GM12878 (cell line): Measurements from ENCODE around the gene LYL1. TPM values are rescaled to one million over a fixed set of nuclear protein-coding genes. Genes with fewer than 3 reads are reported as not detected.

Experiments used
- ATAC-seq: fragments of 200-7000 bp; cut with Tn5 transposase; 3 replicates; pipeline ENCODE4 v1.9.1; 2020; ENCODE audit warnings: mild to moderate bottlenecking, moderate library complexity
- BruUV-seq: library from RNA; stranded (reverse); fragments of 400-500 nt; replicated peaks from 2 replicates; lab custom pipeline; 2021; lab: Mats Ljungman, UMichigan
- CTCF ChIA-PET: fragments of 300-600 bp; sonication (Branson Sonifier 250); formaldehyde crosslinking; extraction: SDS; loops from one replicate; lab custom pipeline; 2021; ENCODE audit warnings: inconsistent platforms; lab: Yijun Ruan, JAX
- POLR2A ChIA-PET: fragments of 350-600 bp; formaldehyde crosslinking; extraction: SDS; loops from one replicate; lab custom pipeline; 2021; ENCODE audit warnings: inconsistent platforms; lab: Charles Lee
- RAD21 ChIA-PET: fragments of 300-600 bp; sonication (Branson Sonifier 250); formaldehyde crosslinking; loops from one replicate; lab custom pipeline; 2023; ENCODE audit warnings: antibody characterized with exemption; ENCODE audit not compliant: unreplicated experiment; lab: Charles Lee
- SMC1A ChIA-PET: fragments of 300-600 bp; sonication (Branson Sonifier 250); formaldehyde crosslinking; loops from one replicate; lab custom pipeline; 2023; ENCODE audit not compliant: unreplicated experiment, uncharacterized antibody; lab: Charles Lee
- DNase-seq: peaks from one replicate; pipeline ENCODE4 v3.0.0-alpha.2; 2011; ENCODE audit warnings: low read depth, low spot score
- FAIRE-seq: peaks from 3 replicates; lab custom pipeline; 2011; peaks lifted over from hg19 to GRCh38; lab: Jason Lieb, UNC
- H2AFZ ChIP-seq: 2 replicates; pipeline ENCODE4 v1.6.0; 2011; ENCODE audit warnings: low read depth, low read length, control low read depth; ENCODE audit not compliant: control insufficient read depth
- H3K27ac ChIP-seq: 2 replicates; pipeline ENCODE4 v1.5.1; 2011; ENCODE audit warnings: control low read depth; ENCODE audit not compliant: control insufficient read depth, insufficient read depth
- H3K27me3 ChIP-seq, 2 experiments: replicated peaks in 1 of 2; 2 replicates each; pipeline versions ENCODE4 v1.6.0 to v1.6.1; 2011; ENCODE audit warnings: low read length in 1 of 2; ENCODE audit not compliant: control insufficient read depth in 2 of 2, insufficient read depth in 2 of 2
- H3K36me3 ChIP-seq, 2 experiments: 2 replicates each; pipeline ENCODE4 v1.5.1; 2011; ENCODE audit warnings: low read length in 1 of 2; ENCODE audit not compliant: control insufficient read depth in 2 of 2, insufficient read depth in 2 of 2
- H3K4me1 ChIP-seq: 2 replicates; pipeline ENCODE4 v1.6.1; 2011; ENCODE audit warnings: mild to moderate bottlenecking, low read length, moderate library complexity, mixed read lengths; ENCODE audit not compliant: control insufficient read depth, insufficient read depth
- H3K4me2 ChIP-seq: 2 replicates; pipeline ENCODE4 v1.6.0; 2011; ENCODE audit warnings: control low read depth; ENCODE audit not compliant: control insufficient read depth, insufficient read depth
- H3K4me3 ChIP-seq: fragments of 200-600 bp; sonication (generic); 2 replicates; pipeline ENCODE4 v1.5.1; 2016
- H3K79me2 ChIP-seq: 2 replicates; pipeline ENCODE4 v1.6.0; 2011; ENCODE audit warnings: low read length; ENCODE audit not compliant: control insufficient read depth, insufficient read depth
- H3K9ac ChIP-seq: 2 replicates; pipeline ENCODE4 v1.8.0; 2011; ENCODE audit warnings: low read length, control low read depth, mixed read lengths; ENCODE audit not compliant: control insufficient read depth, insufficient read depth
- H3K9me3 ChIP-seq: replicated peaks from 3 replicates; pipeline ENCODE4 v1.5.1; 2011; ENCODE audit warnings: mild to moderate bottlenecking, low read length; ENCODE audit not compliant: control insufficient read depth, insufficient read depth
- H4K20me1 ChIP-seq: 2 replicates; pipeline ENCODE4 v1.6.0; 2011; ENCODE audit not compliant: control insufficient read depth, insufficient read depth
- BHLHE40 ChIP-seq, 2 experiments: fragments of 450-650 bp in 1 of 2; IDR thresholded peaks; 2 replicates each; pipeline ENCODE4 v1.6.1; 2011 to 2017; ENCODE audit warnings: low read depth in 2 of 2, borderline replicate concordance in 1 of 2, improper control_type of control experiment in 1 of 2, low read length in 1 of 2, mild to moderate bottlenecking in 1 of 2
- EGR1 ChIP-seq, 2 experiments: IDR thresholded peaks; 1 replicate in 1 of 2; 2 replicates in 1 of 2; pipeline ENCODE4 v1.6.1; 2011 to 2012; ENCODE audit warnings: low read depth in 2 of 2, low read length in 2 of 2, borderline replicate concordance in 1 of 2, mild to moderate bottlenecking in 1 of 2, moderate library complexity in 1 of 2
- POLR2A ChIP-seq: IDR thresholded peaks from 2 replicates; pipeline ENCODE4 v1.6.1; 2011; ENCODE audit warnings: low read depth, mild to moderate bottlenecking, low read length
- TCF12 ChIP-seq: IDR thresholded peaks from 2 replicates; pipeline ENCODE4 v1.6.1; 2011; ENCODE audit warnings: low read depth, mild to moderate bottlenecking, low read length
- WGBS: methylation state at CpG from one replicate; pipeline ENCODE4 v1.1.6; 2016; ENCODE audit warnings: low lambda C conversion rate; ENCODE audit not compliant: insufficient replicate concordance, insufficient coverage; ENCODE audit errors: missing lambda C conversion rate; 5-methylcytosine and 5-hydroxymethylcytosine counted together
- in situ Hi-C: fragments of 300-500 bp; cut with MboI; formaldehyde crosslinking; loops from 9 replicates; pipeline ENCODE4 v1.14.3; 2018; ENCODE audit warnings: mixed read lengths
- intact Hi-C: fragments of 100-400 bp; cut with micrococcal nuclease; formaldehyde crosslinking; loops from one replicate; pipeline ENCODE4 v1.14.2; 2022; ENCODE audit not compliant: unreplicated experiment
- polyA plus RNA-seq, 11 experiments: library from polyadenylated mRNA; depleted of rRNA in 4 of 11; unstranded in 6 of 11; stranded (reverse) in 5 of 11; fragments of >200 nt; fragmentation: Nextera tagmentation in 4 of 11; fragmentation: Illumina TruSeq in 1 of 11; extraction: Ambion mirVana in 4 of 11; extraction: Trizol in 1 of 11; gene quantifications; 1 replicate in 1 of 11; 2 replicates in 10 of 11; pipeline versions ENCODE4 v1.2.1 to v1.2.3, GENCODE V29; 2011 to 2016; ENCODE audit warnings: inconsistent platforms in 2 of 11, missing spikeins in 2 of 11, low read depth in 1 of 11
- total RNA-seq, 4 experiments: library from RNA; depleted of rRNA in 3 of 4; stranded (reverse); fragments of >200 nt in 3 of 4; fragmentation: Illumina TruSeq in 1 of 4; extraction: Trizol in 1 of 4; gene quantifications; 2 replicates each; pipeline versions ENCODE4 v1.2.1 to v1.2.3, GENCODE V29; 2013 to 2021

LYL1 gene
- total and polyA plus RNA-seq, 10 of the 15 experiments (the other 5 are each of a cell fraction or from before 2014, with no cell fraction given), result 0.10 to 34.8 (median 4.4) TPM

- Histone ChIP-seq H3K9ac (no peak overlapping the region), H3K4me3 (no peak overlapping the region), H3K9me3 (no peaks in the 10 kb centered on the region; the same call in 2 of the 3 replicates), H2AFZ (no peak overlapping the region), H3K36me3 (no peaks in the 10 kb centered on the region), H4K20me1 (no peaks in the 10 kb centered on the region)
- no peak for FAIRE-seq
- no peak for ATAC-seq
- POLR2A ChIA-PET, result no interaction called here
- CTCF ChIA-PET, result interaction anchor here (8.0 kb wide), 1 partner anchor 121 kb away, joined by 145 read pairs; no protein-coding TSS in a partner anchor
- BruUV-seq, result no TSS peak
- TF ChIP-seq BHLHE40 (IDR thresholded peaks at IDR 0.05; ENCODE audit: borderline replicate concordance in 1 of 2, low read depth in 2 of 2, low read length in 1 of 2), result peak in 1 of 2 experiments; percentile 7; a peak in 1 of 4 replicates
- 0 out of 3 replicates have a peak, but pooled peaks of 1 of the 2 experiments have one; percentile 39 for TF ChIP-seq EGR1 (IDR thresholded peaks at IDR 0.05; ENCODE audit: borderline replicate concordance in 1 of 2, low read depth in 2 of 2, low read length in 2 of 2)
- 0 out of 2 replicates have a peak, but pooled peaks have one; percentile 23 for TF ChIP-seq POLR2A
- TF ChIP-seq TCF12, result no peak
- TF ChIP-seq, all 136 proteins: peak for 3
- Histone ChIP-seq H3K4me1 (peaks cover 38% of the 10 kb centered on the region), H3K79me2 (peaks cover 4% of the 10 kb centered on the region; the same call in 1 of the 2 replicates), H3K27ac (no peak overlapping the region), H3K27me3 (peaks cover 2 to 7% of the 10 kb centered on the region in 2 experiments), H3K4me2 (no peak overlapping the region)
- in situ Hi-C loops (loop anchor here (10.0 kb wide), 1 partner anchor 213 kb away; the partner anchor contains the start of genes DNASE2 and KLF1), intact Hi-C loops (loop anchor here (10.0 kb wide), 1 partner anchor 63 kb away; no protein-coding TSS in a partner anchor)
- ChIA-PET RAD21 (no interaction called here), SMC1A (no interaction called here)
- 8% methylated on average over 26 of the region's 69 CpGs for WGBS
- DNase-seq, result no peak
Observed at GRCh38 chr19:13097463-13098258, 5.0 kb downstream of the LYL1 start.
